Astrocyte of the hippocampus (primary cell): ENCODE data around the gene BORCS8.
"Not testable (repeated sequence)": the region's sequence is repeated elsewhere in the genome, so short reads cannot be mapped to it uniquely, and the experiment has no call there.

Experiments used
- DNase-seq: peaks from one replicate; pipeline ENCODE4 v3.0.0; 2011; ENCODE audit warnings: low read depth, low spot score

BORCS8 gene

DNA sequence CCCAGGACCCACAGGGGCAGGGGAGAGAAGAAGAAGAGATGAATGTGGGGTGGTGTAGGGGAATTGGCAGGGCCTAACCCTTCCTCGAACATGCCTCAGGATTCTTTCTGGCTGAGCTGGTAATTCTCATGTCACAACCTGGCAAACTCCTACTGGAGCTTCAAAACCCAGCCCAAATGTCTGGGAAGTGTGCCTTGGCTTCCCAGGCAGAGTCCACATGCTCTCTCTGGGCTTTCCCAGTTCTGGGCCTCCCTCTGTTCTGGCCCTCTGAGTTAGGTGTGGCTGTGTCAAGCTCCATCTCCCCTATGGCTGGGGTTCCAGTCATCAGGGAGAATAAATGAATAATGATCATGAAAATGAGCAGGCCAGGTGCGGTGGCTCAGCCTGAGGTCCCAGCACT is 42.5 kb downstream of the BORCS8 start:
- no peak for DNase-seq

DNA sequence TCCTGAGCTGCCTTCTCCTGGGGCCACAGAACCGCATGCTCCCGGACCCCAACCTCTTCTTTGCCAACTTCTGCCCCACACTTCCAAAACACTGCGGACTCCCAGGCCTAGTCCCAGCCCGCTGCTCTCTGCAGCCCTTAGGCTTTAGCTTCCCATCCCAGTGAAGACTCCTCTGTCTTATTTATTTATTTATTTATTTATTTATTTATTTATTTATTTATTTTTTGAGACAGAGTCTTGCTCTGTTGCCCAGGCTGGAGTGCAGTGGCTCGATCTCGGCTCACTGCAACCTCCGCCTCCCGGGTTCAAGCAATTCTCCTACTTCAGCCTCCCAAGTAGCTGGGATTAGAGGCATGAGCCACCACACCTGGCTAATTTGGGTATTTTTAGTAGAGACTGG is 43.4 kb downstream of the BORCS8 start:
- DNase-seq = not testable (repeated sequence)

DNA sequence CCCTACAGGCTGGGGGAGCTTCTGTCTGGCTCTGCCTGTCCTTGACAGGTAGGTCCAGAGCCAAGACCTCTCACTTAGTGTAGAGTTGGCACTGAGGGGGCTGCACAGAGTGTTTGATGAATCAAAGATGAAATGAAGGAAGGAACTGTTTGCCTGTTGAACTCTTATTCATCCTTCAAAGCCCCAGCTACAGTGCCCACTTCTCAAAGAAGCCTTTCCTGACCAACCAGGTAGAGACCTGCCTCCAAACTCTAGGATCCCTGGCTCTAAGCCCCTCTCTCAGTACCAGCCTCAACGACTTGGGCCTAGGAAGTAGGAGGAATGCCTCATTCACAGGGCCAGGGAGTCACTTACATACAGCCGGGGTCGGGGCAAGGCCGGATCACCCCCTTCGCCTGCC is 44.6 kb downstream of the BORCS8 start:
- DNase-seq = no peak

DNA sequence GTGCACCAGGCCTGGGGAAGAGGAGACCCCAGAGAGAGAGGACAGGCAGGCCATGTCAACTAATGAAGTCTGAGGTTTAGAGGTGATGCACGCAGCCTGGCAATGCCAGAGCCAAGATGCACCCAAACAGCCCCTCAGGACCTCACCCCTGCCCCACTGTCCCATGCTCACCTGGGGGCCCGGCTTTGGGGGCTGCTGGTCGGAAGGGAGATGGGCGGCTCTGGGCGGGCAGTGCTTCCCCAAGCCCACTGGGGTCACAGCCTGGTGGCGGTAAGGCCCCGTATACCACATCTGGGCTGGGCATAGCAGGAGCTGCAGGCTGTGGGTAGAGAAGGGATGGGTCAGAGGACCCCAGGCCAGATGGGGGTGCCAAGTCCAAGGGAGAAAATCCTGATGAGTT is 45.1 kb downstream of the BORCS8 start:
- DNase-seq = no peak

DNA sequence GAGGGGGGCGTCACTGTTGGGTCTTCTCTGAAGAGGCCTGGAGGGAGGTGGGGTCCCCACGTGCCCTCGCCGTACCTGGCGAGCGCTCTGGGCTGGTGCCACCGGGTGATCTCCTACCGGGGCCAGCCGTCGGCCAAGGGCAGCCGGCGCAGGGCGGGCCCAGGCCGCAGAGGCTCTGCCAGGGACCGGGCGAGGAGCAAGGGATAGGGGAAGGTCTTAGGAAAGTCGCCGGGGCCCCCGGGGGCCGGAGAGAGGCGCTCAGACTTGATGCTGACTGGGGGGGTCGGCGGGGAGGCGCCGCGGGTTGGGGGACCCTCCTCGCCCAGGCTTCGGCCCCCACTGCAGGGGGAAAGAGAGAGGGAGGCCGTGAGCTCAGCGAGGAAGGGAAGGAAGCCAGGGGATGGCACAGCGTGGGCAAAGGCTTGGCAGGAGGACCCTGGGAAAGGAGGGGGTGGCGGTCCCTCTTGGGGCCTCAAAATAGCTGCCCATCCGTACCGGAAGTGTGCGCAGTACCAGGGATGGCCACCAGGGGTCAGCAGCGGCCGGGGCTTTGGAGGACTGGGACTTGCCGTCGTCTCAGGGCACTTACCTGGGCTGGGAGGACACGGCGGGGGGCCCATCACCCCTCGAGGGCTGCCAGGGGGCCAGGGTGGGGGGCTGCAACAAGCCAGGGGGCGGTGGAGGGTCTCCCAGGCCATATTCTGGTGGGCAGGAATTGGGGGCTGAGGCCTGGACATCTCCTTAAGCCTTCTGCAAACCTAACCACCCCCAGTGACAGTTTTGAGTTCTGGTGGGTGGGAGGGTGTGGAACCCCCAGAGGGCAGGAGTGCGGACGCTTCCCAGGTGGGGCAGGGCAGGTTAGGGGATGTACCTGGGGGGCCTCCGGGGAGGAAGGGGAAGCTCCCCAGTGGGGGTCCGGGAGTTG is 46.0 kb downstream of the BORCS8 start:
- DNase-seq = peak; percentile 80

DNA sequence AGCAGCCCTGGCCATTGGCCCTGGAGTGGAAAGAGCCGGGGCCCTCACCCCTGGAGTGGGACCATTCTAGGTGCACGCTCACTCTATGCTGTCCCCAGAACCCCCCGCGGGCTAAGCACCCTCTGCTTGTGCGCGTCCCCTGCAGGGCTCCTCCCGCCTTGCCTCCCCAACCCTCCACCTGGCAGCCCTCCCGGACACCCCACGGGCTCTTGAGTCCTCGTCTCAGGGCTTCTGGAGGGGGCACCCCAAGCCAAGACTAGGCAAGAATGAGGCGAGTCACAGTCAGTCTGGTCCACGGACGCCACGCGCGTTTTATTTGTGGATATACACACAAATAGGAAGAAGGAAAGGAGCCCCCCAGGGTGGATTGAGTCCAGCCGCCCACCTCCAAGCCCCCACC is 46.7 kb downstream of the BORCS8 start:
- DNase-seq = no peak

DNA sequence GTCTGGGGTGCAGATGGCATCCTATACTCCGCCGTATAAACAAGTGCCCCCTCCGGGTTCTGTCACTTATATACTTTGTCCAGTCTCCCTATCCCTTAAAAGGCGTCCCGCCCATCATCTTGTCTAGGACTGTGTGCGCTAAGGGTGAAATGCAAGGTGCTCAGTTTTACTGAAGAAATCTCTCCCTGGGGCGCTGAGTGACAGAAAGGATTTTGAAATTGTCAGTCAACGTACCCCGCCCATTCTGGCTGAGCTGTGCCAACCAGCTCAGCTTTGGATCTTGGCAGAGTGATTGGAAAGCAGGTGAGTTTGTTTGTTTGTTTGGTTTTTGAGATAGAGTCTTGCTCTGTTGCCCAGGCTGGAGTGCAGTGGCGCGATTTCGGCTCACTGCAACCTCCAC is 49.6 kb downstream of the BORCS8 start:
- no peak for DNase-seq

DNA sequence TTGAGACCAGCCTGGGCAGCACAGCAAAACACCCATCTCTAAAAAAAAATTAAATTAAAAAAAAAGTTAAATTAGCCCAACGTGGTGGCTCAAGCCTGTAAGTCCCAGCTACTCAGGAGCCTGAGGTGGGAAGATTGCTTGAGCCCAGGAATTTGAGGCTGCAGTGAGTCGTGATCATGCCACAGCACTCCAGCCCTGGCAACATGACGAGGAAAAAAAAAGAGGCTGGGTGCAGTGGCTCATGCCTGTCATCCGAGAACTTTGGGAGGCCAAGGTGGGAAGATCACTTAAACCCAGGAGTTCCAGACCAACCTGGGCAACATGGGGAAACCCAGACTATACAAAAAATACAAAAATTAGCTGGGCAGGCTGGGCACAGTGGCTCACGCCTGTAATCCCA is 51.5 kb downstream of the BORCS8 start:
- no peak for DNase-seq

DNA sequence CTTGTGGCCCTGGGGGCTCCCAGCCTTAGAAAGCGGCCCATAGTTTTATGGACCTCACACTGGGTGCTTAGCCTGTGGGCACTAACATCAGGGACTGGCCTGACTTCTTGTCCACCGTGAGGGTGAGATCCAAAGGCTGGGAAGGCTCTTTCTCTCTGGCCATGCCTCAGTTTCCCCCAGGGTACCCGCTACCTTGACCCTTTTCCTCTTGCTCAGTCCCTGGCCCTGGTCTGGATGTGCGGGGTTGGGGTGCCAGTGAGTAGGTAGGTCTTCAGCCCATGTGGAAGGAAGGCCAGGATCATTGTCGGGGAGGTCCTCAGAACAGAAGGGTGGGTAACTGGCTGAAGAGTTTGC is 52.1 kb downstream of the BORCS8 start:
- no peak for DNase-seq

DNA sequence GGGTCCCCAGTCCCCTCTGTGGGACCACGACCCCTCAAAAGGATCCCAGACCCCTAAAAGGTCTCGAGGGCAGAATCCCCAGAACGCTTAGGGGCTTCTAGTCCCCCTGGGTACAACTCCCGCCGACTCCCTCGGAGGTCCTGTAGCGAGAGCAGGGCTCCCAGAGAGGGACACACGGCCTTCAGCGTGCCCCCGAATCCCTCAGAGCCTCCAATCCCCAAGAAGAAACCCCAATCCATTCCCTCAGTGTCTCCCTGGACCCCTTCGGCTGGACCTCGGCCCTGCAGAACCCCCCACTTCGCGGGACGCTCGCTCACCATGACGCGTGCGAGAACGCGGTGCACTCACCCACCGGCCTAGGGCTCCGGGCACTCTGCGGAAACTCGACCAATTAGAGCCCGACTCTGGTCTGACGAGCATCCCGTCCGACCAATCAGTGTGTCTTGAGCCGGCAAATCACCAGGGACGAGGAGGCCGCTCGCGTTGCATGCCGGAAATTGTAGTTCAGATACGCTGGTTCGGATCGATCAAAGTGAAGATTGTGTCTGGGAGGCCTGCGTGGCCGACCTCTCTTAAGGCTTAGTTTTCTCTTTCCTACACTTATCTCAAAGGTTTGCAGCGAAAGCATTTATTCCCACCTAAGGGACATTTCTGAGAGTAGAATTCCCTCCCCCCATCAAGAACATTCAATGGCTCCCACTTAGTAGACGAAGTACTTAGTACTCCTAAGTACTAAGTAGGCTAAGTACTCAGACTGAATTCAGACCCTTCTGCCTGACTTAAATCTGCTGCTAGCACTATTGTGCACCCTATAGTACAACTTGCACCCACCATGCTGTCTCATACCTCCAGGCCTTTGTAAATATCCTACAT is 53.6 kb downstream of the BORCS8 start, which contains the start of gene TMEM161A:
TSS of gene TMEM161A (minus strand) at position 370 of the 873 bp plus-strand sequence. CDS start at position 320, 50 bp downstream.
- DNase-seq = peak; percentile 99

DNA sequence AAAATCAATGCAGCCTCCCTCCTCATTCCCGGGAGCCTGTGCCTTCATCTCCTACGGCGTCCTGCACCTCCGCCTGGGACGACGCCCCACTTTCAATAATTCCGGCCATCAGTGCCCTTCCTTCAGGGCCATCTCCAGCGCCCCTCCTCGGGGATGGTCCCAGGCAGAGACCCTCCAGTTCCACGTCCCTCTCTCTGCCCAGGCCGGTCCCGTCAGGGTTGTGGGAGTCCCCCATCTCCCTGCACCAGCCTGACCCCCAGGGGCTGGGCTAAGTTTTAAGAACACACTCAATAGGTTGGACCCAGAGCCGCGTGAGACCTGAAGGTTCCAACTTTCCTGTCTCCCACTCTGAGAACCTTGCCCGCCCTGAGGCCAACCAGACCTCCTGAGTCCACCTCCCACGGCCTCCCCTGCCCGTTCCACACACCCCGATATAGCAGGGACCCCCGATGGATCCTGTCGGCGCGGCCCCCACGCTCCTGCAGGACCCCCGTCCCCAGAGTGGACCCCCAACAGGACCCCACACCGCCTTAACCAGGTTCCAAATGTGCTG is 54.3 kb downstream of the BORCS8 start:
- peak; percentile 20 for DNase-seq

DNA sequence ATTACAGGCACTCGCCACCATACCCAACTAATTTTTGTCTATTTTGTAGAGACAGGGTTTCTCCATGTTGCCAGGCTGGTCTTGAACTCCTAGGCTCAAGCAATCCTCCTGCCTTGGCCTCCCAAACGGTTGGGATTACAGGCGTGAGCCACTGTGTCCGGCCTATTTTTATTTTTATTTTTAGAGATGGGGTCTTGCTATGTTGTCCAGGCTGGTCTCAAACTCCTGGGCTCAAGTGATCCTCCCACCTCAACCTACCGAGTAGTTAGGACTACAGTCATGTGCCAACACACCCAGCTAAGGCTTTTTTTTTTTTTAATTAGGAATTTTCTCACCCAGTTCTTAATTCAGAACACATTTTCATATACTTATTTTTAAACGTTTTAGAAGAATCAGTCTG is 56.2 kb downstream of the BORCS8 start:
- not testable (repeated sequence) for DNase-seq

DNA sequence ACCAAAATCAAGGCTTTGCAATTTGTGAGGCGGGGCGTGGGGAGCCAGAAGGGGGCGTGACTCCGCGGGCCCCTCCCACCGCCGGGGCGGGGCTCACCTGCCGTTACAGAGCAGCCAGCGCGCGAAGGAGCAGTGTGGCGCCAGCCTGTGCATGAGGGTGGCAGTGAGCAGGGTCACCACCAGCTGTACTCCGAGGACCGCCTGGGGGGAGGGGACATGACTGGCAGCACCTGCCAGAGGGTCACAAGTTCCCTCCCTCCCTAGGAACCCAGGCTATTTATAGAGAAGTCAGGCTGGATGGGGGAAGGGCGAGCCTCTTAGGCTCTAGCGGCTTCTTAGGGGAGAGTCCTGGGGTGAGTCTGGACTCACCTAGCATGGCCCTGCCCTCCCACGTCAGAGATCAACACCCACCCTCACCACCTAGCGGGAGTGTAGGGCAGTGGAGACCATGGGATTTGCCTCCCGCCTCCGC is 57.2 kb downstream of the BORCS8 start:
- no peak for DNase-seq

DNA sequence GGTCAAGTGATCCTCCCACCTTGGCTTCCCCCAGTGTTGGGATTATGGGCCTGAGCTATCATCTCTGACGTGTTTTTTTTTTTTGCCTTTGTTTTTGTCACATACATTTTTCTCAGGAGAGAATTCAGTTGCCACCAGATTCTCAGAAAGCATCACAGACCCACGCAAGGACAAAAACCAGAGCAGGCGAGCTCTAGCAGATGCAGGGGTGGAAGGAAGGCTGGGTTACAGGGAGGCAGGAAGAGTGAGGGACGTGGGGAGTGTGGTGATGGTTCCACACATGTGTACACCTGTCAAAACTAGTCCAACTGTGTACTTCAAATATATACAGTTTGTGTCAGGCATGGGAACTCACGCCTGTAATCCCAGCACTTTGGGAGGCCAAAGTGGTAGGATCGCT is 58.0 kb downstream of the BORCS8 start:
- no peak for DNase-seq

DNA sequence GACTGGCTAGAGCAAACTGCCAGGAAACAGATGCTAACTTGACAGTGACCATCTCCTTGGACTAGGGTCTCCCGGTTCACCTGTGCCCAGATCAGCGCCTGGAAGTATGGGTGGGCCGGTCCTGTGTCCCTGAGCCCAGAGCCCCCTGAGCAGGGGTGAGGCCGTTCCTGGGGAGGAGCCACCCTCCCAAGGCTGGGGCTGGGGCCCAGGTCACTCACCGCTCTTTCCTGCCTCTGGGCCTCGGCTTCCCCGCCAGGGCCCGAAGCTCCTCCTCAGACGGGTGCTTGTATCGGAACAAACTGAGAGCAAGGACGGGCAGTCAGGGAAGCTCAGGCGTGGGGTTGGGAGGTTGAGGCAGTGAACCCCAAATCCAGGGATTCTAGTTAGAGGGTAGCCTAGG is 59.0 kb downstream of the BORCS8 start:
- DNase-seq = no peak

DNA sequence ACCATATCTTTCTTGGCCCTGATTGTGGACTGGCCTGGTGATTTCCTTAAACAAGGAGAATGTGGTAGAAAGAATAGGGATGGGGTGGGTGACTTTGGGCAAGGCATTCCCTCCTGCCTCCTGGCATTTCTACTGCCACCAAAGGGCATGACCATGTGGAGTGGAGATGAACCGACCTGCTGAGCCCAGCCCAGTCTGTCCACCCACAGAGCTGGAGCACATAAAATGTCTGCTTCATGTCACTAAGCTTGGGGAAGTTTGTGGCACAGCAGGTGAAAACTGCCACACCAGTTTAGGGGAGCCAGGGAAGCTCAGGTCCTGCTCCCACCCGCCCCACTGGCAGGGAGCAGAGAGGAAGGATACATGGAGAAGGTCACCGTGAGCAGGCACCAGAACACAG is 60.0 kb downstream of the BORCS8 start:
- DNase-seq = no peak
